IPS-18c (cell line): Measurements from ENCODE around the gene GAST.
"Not testable (repeated sequence)": the region's sequence is repeated elsewhere in the genome, so short reads cannot be mapped to it uniquely, and the experiment has no call there.

Source experiments
- H3K4me3 ChIP-seq: 2 replicates; pipeline ENCODE4 v1.7.0; 2013; ENCODE audit warnings: low read depth, mild to moderate bottlenecking, low read length, moderate library complexity; ENCODE audit not compliant: insufficient read depth
- H3K9me3 ChIP-seq: one replicate; pipeline ENCODE4 v1.6.1; 2013; ENCODE audit warnings: mild to moderate bottlenecking, low read length, moderate library complexity; ENCODE audit not compliant: control insufficient read depth, insufficient read depth

GAST gene

GRCh38 chr17:41711669-41712400, at the start of gene GAST:
TSS of gene GAST (plus strand) at chr17:41712331. CDS start at chr17:41715437, 3,106 bp downstream.
- Histone ChIP-seq H3K9me3 (no peaks in the 10 kb centered on the region), H3K4me3 (no peak within 1 kb of the TSS)

- Histone ChIP-seq H3K9me3 (no peaks in the 10 kb centered on the region), H3K4me3 (no peak overlapping the region)
Measured at GRCh38 chr17:41663451-41664171, 48.5 kb upstream of the GAST start.

GRCh38 chr17:41664172-41664457, 48.0 kb upstream of the GAST start:
- Histone ChIP-seq H3K9me3 (no peaks in the 10 kb centered on the region), H3K4me3 (no peak overlapping the region)

GRCh38 chr17:41664587-41665565, 47.3 kb upstream of the GAST start:
- peak overlapping the region; percentile 44; the same call in 1 of the 2 replicates for H3K4me3 ChIP-seq
- no peaks in the 10 kb centered on the region for H3K9me3 ChIP-seq

- H3K9me3 ChIP-seq: no peaks in the 10 kb centered on the region
- peak overlapping the region; percentile 44 for H3K4me3 ChIP-seq
Measured at GRCh38 chr17:41665566-41666236, 46.4 kb upstream of the GAST start.

GRCh38 chr17:41666237-41666641, 45.9 kb upstream of the GAST start:
- H3K9me3 ChIP-seq: no peaks in the 10 kb centered on the region
- peak overlapping the region; percentile 44 for H3K4me3 ChIP-seq

- peak overlapping the region; percentile 31; the same call in 1 of the 2 replicates for H3K4me3 ChIP-seq
- no peaks in the 10 kb centered on the region for H3K9me3 ChIP-seq
Measured at GRCh38 chr17:41666708-41667279, 45.3 kb upstream of the GAST start.

- H3K9me3 ChIP-seq: no peaks in the 10 kb centered on the region
- peak overlapping the region; percentile 31; the same call in 1 of the 2 replicates for H3K4me3 ChIP-seq
Measured at GRCh38 chr17:41667280-41668041, 44.7 kb upstream of the GAST start.

- H3K4me3 ChIP-seq: no peak overlapping the region
Measured at GRCh38 chr17:41672153-41672552, 40.0 kb upstream of the GAST start.

GRCh38 chr17:41675157-41676057, 36.7 kb upstream of the GAST start:
- not testable (repeated sequence) for H3K9me3 ChIP-seq, H3K4me3 ChIP-seq

More at GRCh38 chr17:41672153-41672552, 40.0 kb upstream of the GAST start:
- H3K9me3 ChIP-seq: no peaks in the 10 kb centered on the region

GRCh38 chr17:41676058-41676419, 36.1 kb upstream of the GAST start:
- H3K4me3 ChIP-seq: no peak overlapping the region

GRCh38 chr17:41678411-41678906, 33.7 kb upstream of the GAST start:
- H3K4me3 ChIP-seq: no peak overlapping the region
- H3K9me3 ChIP-seq: no peaks in the 10 kb centered on the region

More at GRCh38 chr17:41676058-41676419, 36.1 kb upstream of the GAST start:
- no peaks in the 10 kb centered on the region for H3K9me3 ChIP-seq

GRCh38 chr17:41678907-41679739, 33.0 kb upstream of the GAST start:
- H3K4me3 ChIP-seq: no peak overlapping the region
- H3K9me3 ChIP-seq: no peaks in the 10 kb centered on the region

- no peaks in the 10 kb centered on the region for H3K9me3 ChIP-seq
- H3K4me3 ChIP-seq: no peak overlapping the region
Measured at GRCh38 chr17:41679740-41680425, 32.2 kb upstream of the GAST start.
